Measurements from ENCODE around the gene NPTXR.

The NPTXR gene

GRCh38 chr22:38793317-38793716 lies 50.5 kb downstream of the NPTXR start:
- no peak for FAIRE-seq

GRCh38 chr22:38792833-38793232 lies 51.0 kb downstream of the NPTXR start:
- FAIRE-seq = no peak

- no peak for FAIRE-seq
These were observed 54.2 kb downstream of the NPTXR start for GRCh38 chr22:38789606-38790005.

GRCh38 chr22:38788846-38789245 lies 55.0 kb downstream of the NPTXR start:
- no peak for FAIRE-seq

GRCh38 chr22:38788021-38788816 lies 55.6 kb downstream of the NPTXR start:
- FAIRE-seq = no peak

GRCh38 chr22:38786631-38787030 lies 57.2 kb downstream of the NPTXR start:
- FAIRE-seq = no peak

- FAIRE-seq = no peak
These were observed 59.0 kb downstream of the NPTXR start for GRCh38 chr22:38784856-38785255.

GRCh38 chr22:38784035-38784434 lies 59.8 kb downstream of the NPTXR start:
- FAIRE-seq = no peak

GRCh38 chr22:38783095-38783615 lies 60.7 kb downstream of the NPTXR start:
- no peak for FAIRE-seq

- FAIRE-seq = no peak
These were observed 61.3 kb downstream of the NPTXR start for GRCh38 chr22:38782402-38783094.

GRCh38 chr22:38781033-38781432 lies 62.8 kb downstream of the NPTXR start:
- no peak for FAIRE-seq

- FAIRE-seq = no peak
These were observed 66.6 kb downstream of the NPTXR start for GRCh38 chr22:38777087-38777671.

- no peak for FAIRE-seq
These were observed 67.7 kb downstream of the NPTXR start for GRCh38 chr22:38776086-38776485.

- FAIRE-seq = no peak
These were observed 68.2 kb downstream of the NPTXR start for GRCh38 chr22:38775656-38776055.

GRCh38 chr22:38774496-38775166 lies 69.2 kb downstream of the NPTXR start:
- FAIRE-seq = no peak

GRCh38 chr22:38773363-38773946 lies 70.4 kb downstream of the NPTXR start:
- FAIRE-seq = no peak

GRCh38 chr22:38772623-38772873 lies 71.3 kb downstream of the NPTXR start:
- FAIRE-seq = no peak

GRCh38 chr22:38770257-38770949 lies 73.4 kb downstream of the NPTXR start:
- no peak for FAIRE-seq

Measured in G401.6 (cell line).